Liver (tissue), 9 donors: Measurements from ENCODE around the gene IQGAP2. TPM values are rescaled to one million over a fixed set of nuclear protein-coding genes. Genes with fewer than 3 reads are reported as not detected.

Experiments used
- DNase-seq: peaks from one replicate; pipeline ENCODE4 v3.0.0-alpha.2; 2017; ENCODE audit warnings: low spot score
- H3K27ac ChIP-seq, 2 donors: one replicate each; pipeline ENCODE4 v1.7.0; 2013; ENCODE audit warnings: inconsistent platforms in 2 of 2, low read length in 2 of 2, control low read depth in 1 of 2, low read depth in 1 of 2, mild to moderate bottlenecking in 1 of 2
- H3K27me3 ChIP-seq, 4 donors: one replicate each; pipeline versions ENCODE4 v1.6.1 to v1.7.0; 2013; ENCODE audit warnings: low read length in 3 of 4, inconsistent platforms in 1 of 4, mild to moderate bottlenecking in 1 of 4, moderate library complexity in 1 of 4; ENCODE audit not compliant: control insufficient read depth in 4 of 4, insufficient read depth in 4 of 4
- H3K36me3 ChIP-seq, 4 donors: one replicate each; pipeline versions ENCODE4 v1.6.1 to v1.7.0; 2013; ENCODE audit warnings: low read length in 3 of 4, mild to moderate bottlenecking in 3 of 4, low read depth in 1 of 4, moderate library complexity in 1 of 4; ENCODE audit not compliant: control insufficient read depth in 4 of 4, insufficient read depth in 3 of 4
- H3K4me1 ChIP-seq, 4 donors: one replicate each; pipeline versions ENCODE4 v1.6.1 to v1.7.0; 2013; ENCODE audit warnings: low read length in 3 of 4, mild to moderate bottlenecking in 3 of 4, moderate library complexity in 1 of 4; ENCODE audit not compliant: control insufficient read depth in 4 of 4, insufficient read depth in 4 of 4
- H3K4me3 ChIP-seq, 3 donors: one replicate each; pipeline versions ENCODE4 v1.6.1 to v1.7.0; 2013; ENCODE audit warnings: low read length in 3 of 3, control low read depth in 1 of 3, low read depth in 1 of 3, mild to moderate bottlenecking in 1 of 3
- H3K9ac ChIP-seq, 2 donors: one replicate each; pipeline ENCODE4 v1.7.0; 2013; ENCODE audit warnings: low read length in 2 of 2, mild to moderate bottlenecking in 2 of 2, moderate library complexity in 2 of 2, control low read depth in 1 of 2, low read depth in 1 of 2
- H3K9me3 ChIP-seq, 4 donors: one replicate each; pipeline versions ENCODE4 v1.6.1 to v1.7.0; 2013; ENCODE audit warnings: low read length in 3 of 4; ENCODE audit not compliant: control insufficient read depth in 4 of 4
- ATF3 ChIP-seq: IDR thresholded peaks from 2 replicates; pipeline ENCODE4 v1.6.1; 2016; ENCODE audit warnings: antibody characterized with exemption
- EGR1 ChIP-seq, 2 donors: IDR thresholded peaks; 2 replicates each; pipeline ENCODE4 v1.6.1; 2016 to 2018; ENCODE audit warnings: antibody characterized with exemption in 2 of 2, low read depth in 2 of 2
- FOXA1 ChIP-seq: IDR thresholded peaks from 2 replicates; pipeline ENCODE4 v1.6.1; 2016; ENCODE audit warnings: antibody characterized with exemption
- FOXA2 ChIP-seq: IDR thresholded peaks from 2 replicates; pipeline ENCODE4 v1.6.1; 2016; ENCODE audit warnings: antibody characterized with exemption
- GABPA ChIP-seq, 2 donors: IDR thresholded peaks in 1 of 2; conservative IDR thresholded peaks in 1 of 2; 2 replicates each; pipeline ENCODE4 v1.6.1; 2016; ENCODE audit warnings: antibody characterized with exemption in 2 of 2, mild to moderate bottlenecking in 1 of 2, moderate library complexity in 1 of 2
- HNF4G ChIP-seq: IDR thresholded peaks from 2 replicates; pipeline ENCODE4 v1.6.1; 2016; ENCODE audit warnings: antibody characterized with exemption
- JUND ChIP-seq, 2 donors: IDR thresholded peaks; 2 replicates each; pipeline ENCODE4 v1.6.1; 2016; ENCODE audit warnings: antibody characterized with exemption in 2 of 2
- MAX ChIP-seq: IDR thresholded peaks from 2 replicates; pipeline ENCODE4 v1.6.1; 2016; ENCODE audit warnings: antibody characterized with exemption
- NR2F2 ChIP-seq: IDR thresholded peaks from 2 replicates; pipeline ENCODE4 v1.6.1; 2016; ENCODE audit warnings: antibody characterized with exemption
- RAD21 ChIP-seq, 2 donors: IDR thresholded peaks; 2 replicates each; pipeline ENCODE4 v1.6.1; 2016; ENCODE audit warnings: antibody characterized with exemption in 2 of 2, mild to moderate bottlenecking in 2 of 2
- RXRA ChIP-seq, 2 donors: IDR thresholded peaks; 2 replicates each; pipeline ENCODE4 v1.6.1; 2017 to 2018; ENCODE audit warnings: antibody characterized with exemption in 2 of 2, mild to moderate bottlenecking in 1 of 2
- SP1 ChIP-seq: IDR thresholded peaks from 2 replicates; pipeline ENCODE4 v1.6.1; 2018; ENCODE audit warnings: antibody characterized with exemption, mild to moderate bottlenecking
- TAF1 ChIP-seq: conservative IDR thresholded peaks from 2 replicates; pipeline ENCODE4 v1.6.1; 2016; ENCODE audit warnings: antibody characterized with exemption, mild to moderate bottlenecking
- YY1 ChIP-seq: IDR thresholded peaks from 2 replicates; pipeline ENCODE4 v1.6.1; 2016; ENCODE audit warnings: antibody characterized with exemption, mild to moderate bottlenecking
- WGBS: extraction: QIAGEN DNeasy Blood & Tissue Kit; methylation state at CpG from one replicate; pipeline ENCODE4 v1.1.7; 2013; 5-methylcytosine and 5-hydroxymethylcytosine counted together
- polyA plus RNA-seq, 2 donors: library from polyadenylated mRNA; stranded (reverse) in 1 of 2; unstranded in 1 of 2; fragments of 200-250 nt in 1 of 2; fragments of >200 nt in 1 of 2; fragmentation: Nextera tagmentation in 1 of 2; extraction: Ambion mirVana in 1 of 2; gene quantifications; one replicate each; pipeline versions ENCODE4 v1.2.1 to v1.2.3, GENCODE V29; 2013 to 2015
- total RNA-seq, 2 donors: library from RNA; depleted of rRNA; stranded (reverse); fragments of >200 nt; gene quantifications; one replicate each; pipeline ENCODE4 v1.2.3, GENCODE V29; 2014
- TF ChIP-seq, protein P1 (sequence below): fragments of 150-350 bp; IDR thresholded peaks from 2 replicates; pipeline ENCODE4 v1.5.1; 2017; ENCODE audit warnings: improper control_type of control experiment, low read depth, low read length; ENCODE audit not compliant: missing input control
- TF ChIP-seq, protein P2 (sequence below): IDR thresholded peaks from 2 replicates; pipeline ENCODE4 v1.6.1; 2016; ENCODE audit warnings: antibody characterized with exemption, mild to moderate bottlenecking
- TF ChIP-seq, protein P3 (sequence below): IDR thresholded peaks from 2 replicates; pipeline ENCODE4 v1.6.1; 2016; ENCODE audit warnings: antibody characterized with exemption
- donor health status: healthy.
- donor health status: healthy.
- donor health status: healthy.
- donor health status: healthy.
- donor health status: healthy.

The IQGAP2 gene
- total and polyA plus RNA-seq, 4 donors, result 41.5 to 205 (median 102) TPM

- Histone ChIP-seq H3K9me3 (no peaks in the 10 kb centered on the region), H3K27ac (no peak overlapping the region), H3K9ac (no peak overlapping the region), H3K27me3 (no peaks in the 10 kb centered on the region), H3K36me3 (peaks cover 4 to 46% (median 28%) of the 10 kb centered on the region in 4 donors), H3K4me1 (no peaks in the 10 kb centered on the region), H3K4me3 (no peak overlapping the region)
- 84% methylated on average over 6 of the region's 6 CpGs for WGBS
- no peak for DNase-seq
- TF ChIP-seq, protein P1, sequence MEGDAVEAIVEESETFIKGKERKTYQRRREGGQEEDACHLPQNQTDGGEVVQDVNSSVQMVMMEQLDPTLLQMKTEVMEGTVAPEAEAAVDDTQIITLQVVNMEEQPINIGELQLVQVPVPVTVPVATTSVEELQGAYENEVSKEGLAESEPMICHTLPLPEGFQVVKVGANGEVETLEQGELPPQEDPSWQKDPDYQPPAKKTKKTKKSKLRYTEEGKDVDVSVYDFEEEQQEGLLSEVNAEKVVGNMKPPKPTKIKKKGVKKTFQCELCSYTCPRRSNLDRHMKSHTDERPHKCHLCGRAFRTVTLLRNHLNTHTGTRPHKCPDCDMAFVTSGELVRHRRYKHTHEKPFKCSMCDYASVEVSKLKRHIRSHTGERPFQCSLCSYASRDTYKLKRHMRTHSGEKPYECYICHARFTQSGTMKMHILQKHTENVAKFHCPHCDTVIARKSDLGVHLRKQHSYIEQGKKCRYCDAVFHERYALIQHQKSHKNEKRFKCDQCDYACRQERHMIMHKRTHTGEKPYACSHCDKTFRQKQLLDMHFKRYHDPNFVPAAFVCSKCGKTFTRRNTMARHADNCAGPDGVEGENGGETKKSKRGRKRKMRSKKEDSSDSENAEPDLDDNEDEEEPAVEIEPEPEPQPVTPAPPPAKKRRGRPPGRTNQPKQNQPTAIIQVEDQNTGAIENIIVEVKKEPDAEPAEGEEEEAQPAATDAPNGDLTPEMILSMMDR, result no peak
- TF ChIP-seq FOXA2 (no peak), NR2F2 (no peak), RAD21 (IDR thresholded peaks at IDR 0.05) (no peak), TAF1 (no peak), RXRA (IDR thresholded peaks at IDR 0.05) (no peak), FOXA1 (no peak), JUND (IDR thresholded peaks at IDR 0.05) (no peak), GABPA (IDR thresholded peaks at IDR 0.05 in 1 of 2, conservative IDR thresholded peaks at IDR 0.05 in 1 of 2) (no peak), YY1 (no peak), MAX (no peak), SP1 (no peak), EGR1 (IDR thresholded peaks at IDR 0.05; ENCODE audit: low read depth in 2 of 2) (no peak), HNF4G (no peak), ATF3 (no peak)
- TF ChIP-seq, protein P2, sequence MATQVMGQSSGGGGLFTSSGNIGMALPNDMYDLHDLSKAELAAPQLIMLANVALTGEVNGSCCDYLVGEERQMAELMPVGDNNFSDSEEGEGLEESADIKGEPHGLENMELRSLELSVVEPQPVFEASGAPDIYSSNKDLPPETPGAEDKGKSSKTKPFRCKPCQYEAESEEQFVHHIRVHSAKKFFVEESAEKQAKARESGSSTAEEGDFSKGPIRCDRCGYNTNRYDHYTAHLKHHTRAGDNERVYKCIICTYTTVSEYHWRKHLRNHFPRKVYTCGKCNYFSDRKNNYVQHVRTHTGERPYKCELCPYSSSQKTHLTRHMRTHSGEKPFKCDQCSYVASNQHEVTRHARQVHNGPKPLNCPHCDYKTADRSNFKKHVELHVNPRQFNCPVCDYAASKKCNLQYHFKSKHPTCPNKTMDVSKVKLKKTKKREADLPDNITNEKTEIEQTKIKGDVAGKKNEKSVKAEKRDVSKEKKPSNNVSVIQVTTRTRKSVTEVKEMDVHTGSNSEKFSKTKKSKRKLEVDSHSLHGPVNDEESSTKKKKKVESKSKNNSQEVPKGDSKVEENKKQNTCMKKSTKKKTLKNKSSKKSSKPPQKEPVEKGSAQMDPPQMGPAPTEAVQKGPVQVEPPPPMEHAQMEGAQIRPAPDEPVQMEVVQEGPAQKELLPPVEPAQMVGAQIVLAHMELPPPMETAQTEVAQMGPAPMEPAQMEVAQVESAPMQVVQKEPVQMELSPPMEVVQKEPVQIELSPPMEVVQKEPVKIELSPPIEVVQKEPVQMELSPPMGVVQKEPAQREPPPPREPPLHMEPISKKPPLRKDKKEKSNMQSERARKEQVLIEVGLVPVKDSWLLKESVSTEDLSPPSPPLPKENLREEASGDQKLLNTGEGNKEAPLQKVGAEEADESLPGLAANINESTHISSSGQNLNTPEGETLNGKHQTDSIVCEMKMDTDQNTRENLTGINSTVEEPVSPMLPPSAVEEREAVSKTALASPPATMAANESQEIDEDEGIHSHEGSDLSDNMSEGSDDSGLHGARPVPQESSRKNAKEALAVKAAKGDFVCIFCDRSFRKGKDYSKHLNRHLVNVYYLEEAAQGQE, result no peak
- TF ChIP-seq, protein P3, sequence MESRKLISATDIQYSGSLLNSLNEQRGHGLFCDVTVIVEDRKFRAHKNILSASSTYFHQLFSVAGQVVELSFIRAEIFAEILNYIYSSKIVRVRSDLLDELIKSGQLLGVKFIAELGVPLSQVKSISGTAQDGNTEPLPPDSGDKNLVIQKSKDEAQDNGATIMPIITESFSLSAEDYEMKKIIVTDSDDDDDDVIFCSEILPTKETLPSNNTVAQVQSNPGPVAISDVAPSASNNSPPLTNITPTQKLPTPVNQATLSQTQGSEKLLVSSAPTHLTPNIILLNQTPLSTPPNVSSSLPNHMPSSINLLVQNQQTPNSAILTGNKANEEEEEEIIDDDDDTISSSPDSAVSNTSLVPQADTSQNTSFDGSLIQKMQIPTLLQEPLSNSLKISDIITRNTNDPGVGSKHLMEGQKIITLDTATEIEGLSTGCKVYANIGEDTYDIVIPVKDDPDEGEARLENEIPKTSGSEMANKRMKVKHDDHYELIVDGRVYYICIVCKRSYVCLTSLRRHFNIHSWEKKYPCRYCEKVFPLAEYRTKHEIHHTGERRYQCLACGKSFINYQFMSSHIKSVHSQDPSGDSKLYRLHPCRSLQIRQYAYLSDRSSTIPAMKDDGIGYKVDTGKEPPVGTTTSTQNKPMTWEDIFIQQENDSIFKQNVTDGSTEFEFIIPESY, result no peak
Measured at GRCh38 chr5:76695346-76695745, 292.3 kb downstream of the IQGAP2 start.

- H3K4me1 ChIP-seq, result peaks cover 0 to 6% (median 0%) of the 10 kb centered on the region in 4 donors
- no peak overlapping the region for H3K9ac ChIP-seq
- DNase-seq, result no peak
- H3K27ac ChIP-seq, result peak overlapping the region in 1 of 2 donors; percentile 13
- H3K27me3 ChIP-seq, result no peaks in the 10 kb centered on the region
- no peak overlapping the region for H3K4me3 ChIP-seq
- H3K9me3 ChIP-seq, result no peaks in the 10 kb centered on the region
- peaks cover 4 to 46% (median 28%) of the 10 kb centered on the region in 4 donors for H3K36me3 ChIP-seq
- 84% methylated on average over 1 of the region's 1 CpG for WGBS
- no peak for TF ChIP-seq NR2F2
- TF ChIP-seq EGR1 (IDR thresholded peaks at IDR 0.05; ENCODE audit: low read depth in 2 of 2), result no peak
- TF ChIP-seq FOXA2, result no peak
- TF ChIP-seq, protein P2, result no peak
- TF ChIP-seq ATF3, result no peak
- no peak for TF ChIP-seq JUND (IDR thresholded peaks at IDR 0.05)
- TF ChIP-seq, protein P3, result no peak
- TF ChIP-seq RAD21 (IDR thresholded peaks at IDR 0.05), result no peak
- no peak for TF ChIP-seq HNF4G
Measured at GRCh38 chr5:76696251-76696650, 293.2 kb downstream of the IQGAP2 start.
